Epithelial cell of esophagus (primary cell): Measurements from ENCODE around the gene PIK3CG.
A peak's percentile ranks its signal among the peaks of the same experiment; 100 is the strongest.
"Not testable (repeated sequence)": the region's sequence is repeated elsewhere in the genome, so short reads cannot be mapped to it uniquely, and the experiment has no call there.

Experiments used
- DNase-seq: peaks from one replicate; pipeline ENCODE4 v3.0.0; 2010; ENCODE audit warnings: low read depth
- H3K4me3 ChIP-seq: 2 replicates; pipeline ENCODE4 v1.5.1; 2011; ENCODE audit warnings: mild to moderate bottlenecking, low read length, control low read depth
- TF ChIP-seq, protein P1 (sequence below): IDR thresholded peaks from 2 replicates; pipeline ENCODE4 v1.5.1; 2011; ENCODE audit warnings: low read depth, mild to moderate bottlenecking, low read length, control low read depth, inconsistent platforms; ENCODE audit not compliant: insufficient read depth; ENCODE audit errors: missing control alignments

PIK3CG gene

DNA sequence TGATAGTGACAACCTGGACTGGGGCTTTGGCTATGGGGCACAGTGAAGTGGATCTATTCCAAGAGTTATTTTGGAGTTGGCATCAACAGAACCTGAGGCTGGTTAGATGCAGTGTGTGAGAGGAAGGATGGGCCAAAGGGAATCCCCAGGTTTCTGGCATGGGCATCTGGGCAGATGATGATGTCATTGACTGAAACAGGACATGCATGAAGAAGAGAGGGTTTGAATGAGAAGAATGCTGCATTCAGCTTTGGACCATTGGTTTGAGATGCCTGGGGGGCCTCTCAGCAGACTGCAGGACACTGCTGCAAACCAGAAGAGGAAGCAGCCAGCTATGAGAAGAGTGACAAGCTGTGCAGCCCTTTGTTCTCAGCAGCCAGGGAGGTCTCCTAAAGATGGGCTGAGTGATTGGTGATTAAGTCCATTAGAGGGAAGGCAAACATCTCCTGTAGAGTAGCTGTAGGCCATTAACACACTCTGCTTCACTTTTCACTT, 23.1 kb upstream of the PIK3CG start:
- no peak overlapping the region for H3K4me3 ChIP-seq
- DNase-seq, result no peak
- TF ChIP-seq, protein P1, sequence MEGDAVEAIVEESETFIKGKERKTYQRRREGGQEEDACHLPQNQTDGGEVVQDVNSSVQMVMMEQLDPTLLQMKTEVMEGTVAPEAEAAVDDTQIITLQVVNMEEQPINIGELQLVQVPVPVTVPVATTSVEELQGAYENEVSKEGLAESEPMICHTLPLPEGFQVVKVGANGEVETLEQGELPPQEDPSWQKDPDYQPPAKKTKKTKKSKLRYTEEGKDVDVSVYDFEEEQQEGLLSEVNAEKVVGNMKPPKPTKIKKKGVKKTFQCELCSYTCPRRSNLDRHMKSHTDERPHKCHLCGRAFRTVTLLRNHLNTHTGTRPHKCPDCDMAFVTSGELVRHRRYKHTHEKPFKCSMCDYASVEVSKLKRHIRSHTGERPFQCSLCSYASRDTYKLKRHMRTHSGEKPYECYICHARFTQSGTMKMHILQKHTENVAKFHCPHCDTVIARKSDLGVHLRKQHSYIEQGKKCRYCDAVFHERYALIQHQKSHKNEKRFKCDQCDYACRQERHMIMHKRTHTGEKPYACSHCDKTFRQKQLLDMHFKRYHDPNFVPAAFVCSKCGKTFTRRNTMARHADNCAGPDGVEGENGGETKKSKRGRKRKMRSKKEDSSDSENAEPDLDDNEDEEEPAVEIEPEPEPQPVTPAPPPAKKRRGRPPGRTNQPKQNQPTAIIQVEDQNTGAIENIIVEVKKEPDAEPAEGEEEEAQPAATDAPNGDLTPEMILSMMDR, result no peak

DNA sequence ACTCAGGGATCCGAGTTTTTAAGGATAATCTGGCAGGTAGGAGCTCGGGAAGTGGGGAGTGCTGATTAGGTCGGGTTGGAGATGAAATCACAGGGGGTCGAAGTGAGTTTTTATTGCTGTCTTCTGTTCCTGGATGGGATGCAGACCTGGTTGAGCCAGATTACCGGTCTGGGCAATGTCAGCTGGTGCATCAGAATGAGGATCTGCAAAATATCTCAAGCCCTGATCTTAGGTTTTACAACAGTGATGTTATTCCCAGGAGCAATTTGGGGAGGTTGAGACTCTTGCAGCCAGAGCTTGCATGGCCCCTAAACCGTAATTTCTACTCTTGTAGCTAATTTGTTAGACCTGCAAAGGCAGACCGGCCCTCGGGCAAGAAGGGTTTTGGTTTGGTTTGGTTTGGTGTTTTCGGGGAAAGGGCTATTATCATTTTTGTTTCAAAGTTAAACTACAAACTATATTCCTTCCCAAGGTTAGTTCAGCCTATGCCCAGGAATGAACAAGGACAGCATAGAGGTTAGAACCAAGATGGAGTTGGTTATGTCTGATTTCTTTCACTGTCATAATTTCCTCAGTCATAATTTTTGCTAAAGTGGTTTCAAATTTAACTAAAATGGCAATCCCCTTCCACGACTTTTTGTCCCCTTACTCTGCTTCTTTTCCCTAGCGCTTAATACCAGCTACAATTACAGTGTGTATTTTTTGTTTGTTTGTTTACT, 20.6 kb upstream of the PIK3CG start:
- TF ChIP-seq, protein P1, result no peak
- no peak for DNase-seq
- H3K4me3 ChIP-seq, result no peak overlapping the region

DNA sequence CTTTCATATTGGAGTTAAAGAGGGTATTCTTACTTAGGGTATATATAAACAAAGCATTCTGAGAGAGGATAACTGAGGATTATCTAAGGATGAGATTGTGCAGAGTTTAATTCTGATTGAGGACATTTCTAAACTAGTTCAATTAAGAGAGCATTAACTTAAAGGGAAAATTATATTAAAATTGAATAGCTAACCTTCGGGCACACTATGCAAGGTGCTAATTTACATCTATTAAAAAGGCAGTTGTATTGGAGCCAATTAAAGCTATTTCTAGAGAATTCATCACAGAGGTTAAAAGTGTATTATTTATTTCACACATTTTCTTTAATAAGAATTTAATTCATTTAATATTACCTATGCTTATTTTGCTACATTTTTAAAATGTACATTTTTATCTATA, 17.0 kb upstream of the PIK3CG start:
- no peak for DNase-seq
- TF ChIP-seq, protein P1, result no peak
- H3K4me3 ChIP-seq, result no peak overlapping the region

DNA sequence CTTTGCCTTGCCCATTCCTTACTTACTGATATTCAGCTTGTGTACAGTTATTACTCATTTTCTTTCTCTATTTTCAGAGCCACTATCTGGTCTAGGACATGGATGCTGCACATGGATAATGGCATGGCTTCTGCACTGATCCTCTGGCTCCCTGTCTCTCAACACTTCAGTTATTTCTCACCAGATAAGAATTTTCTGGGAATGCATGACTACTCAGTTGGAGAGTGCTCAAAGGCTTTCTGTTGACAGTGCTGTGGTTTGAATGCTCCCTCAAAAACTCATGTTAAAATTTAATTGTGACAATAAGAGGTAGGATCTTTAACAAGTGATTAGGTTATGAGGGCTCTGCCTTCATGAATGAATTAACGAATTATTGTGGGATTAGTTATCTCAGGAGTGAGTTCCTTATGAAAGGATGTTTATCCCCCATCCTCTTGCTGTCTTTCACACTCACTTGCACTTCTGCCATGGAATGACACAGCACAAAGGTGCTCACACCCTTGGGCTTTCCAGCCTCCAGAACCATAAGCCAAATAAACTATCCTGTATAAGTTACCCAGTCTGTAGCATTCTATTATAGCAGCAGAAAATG, 16.1 kb upstream of the PIK3CG start:
- peak; percentile 22 for DNase-seq
- no peak overlapping the region for H3K4me3 ChIP-seq
- TF ChIP-seq, protein P1, result no peak

DNA sequence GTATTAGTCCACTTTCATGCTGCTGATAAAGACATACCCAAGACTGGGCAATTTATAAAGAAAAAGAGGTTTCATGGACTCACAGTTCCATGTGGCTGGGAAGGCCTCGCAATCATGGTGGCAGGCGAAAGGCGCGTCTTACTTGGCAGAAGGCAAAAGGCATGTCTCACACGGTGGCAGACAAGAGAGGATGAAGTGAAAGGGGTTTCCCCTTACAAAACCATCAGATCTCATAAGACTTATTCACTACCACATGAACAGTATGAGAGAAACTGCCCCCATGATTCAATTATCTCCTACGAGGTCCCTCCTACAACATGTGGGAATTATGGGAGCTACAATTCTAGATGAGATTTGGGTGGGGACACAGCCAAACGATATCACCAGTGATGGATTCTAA, 13.4 kb upstream of the PIK3CG start:
- H3K4me3 ChIP-seq, DNase-seq: not testable (repeated sequence)

DNA sequence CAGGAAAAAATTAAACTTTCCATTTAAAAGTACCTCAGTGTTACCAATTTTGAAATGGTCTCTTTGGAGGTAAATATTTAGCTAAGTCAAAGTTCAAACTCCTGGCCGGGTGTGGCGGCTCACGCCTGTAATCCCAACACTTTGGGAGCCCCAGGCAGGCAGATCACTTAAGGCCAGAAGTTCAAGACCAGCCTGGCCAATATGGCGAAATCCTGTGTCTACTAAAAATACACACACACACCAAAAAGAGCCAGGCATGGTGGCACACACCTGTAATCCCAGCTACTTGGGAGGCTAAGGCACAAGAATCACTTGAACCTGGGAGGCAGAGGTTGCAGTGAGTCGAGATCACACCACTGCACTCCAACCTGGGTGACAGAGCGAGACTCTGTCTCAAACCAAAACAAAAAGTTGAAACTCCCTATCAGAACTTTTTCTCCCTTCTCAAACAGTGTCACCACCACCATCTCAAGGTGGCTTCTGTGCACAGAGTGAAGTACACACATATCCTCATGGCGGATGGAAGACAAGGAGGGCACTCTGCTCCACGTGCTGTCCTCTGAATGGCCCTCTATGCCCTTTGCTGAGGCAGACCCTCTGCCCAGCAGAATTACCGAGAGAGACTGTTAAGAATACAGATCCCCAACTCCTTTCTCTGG, 11.7 kb upstream of the PIK3CG start:
- TF ChIP-seq, protein P1, result no peak
- DNase-seq, result no peak
- H3K4me3 ChIP-seq, result no peak overlapping the region

DNA sequence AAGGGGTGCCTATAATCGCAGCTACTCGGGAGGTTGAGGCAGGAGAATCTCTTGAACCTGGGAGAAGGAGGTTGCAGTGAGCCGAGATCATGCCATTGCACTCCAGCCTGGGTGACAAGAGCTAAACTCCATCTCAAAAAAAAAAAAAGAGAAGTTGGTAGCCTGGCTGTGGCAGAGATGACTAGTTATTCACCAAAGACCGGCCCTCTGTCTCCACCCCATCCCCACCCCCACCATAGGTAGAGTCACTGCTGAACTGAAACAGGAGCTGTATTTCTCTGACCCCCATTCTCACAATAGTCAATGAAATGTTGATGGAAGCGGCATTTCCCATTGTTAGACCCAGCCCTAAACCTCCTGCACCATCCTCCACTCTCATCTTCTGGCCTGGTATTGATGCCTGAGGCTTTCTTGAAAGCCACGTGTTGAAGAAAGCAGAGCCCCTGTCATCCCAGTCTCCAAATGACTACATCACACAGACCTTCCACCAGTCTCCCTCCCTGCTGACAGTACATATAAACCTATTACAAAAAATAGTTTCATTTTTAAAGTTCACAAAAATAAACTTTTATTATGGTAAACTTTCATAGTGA, 9.4 kb upstream of the PIK3CG start:
- TF ChIP-seq, protein P1, result no peak
- no peak overlapping the region for H3K4me3 ChIP-seq
- DNase-seq, result no peak
